Measurements from ENCODE around the gene PABPC1L.

Gene PABPC1L

GRCh38 chr20:44904377-44904776, 5.5 kb upstream of the PABPC1L start:
- no peak for TF ChIP-seq FOXP2 (optimal IDR thresholded peaks at IDR 0.05; ENCODE audit: borderline replicate concordance, extremely low read depth, extremely low read length, insufficient read depth)
- TF ChIP-seq POLR2AphosphoS5 (IDR thresholded peaks at IDR 0.05; ENCODE audit: low read depth, low read length), result no peak
- TF ChIP-seq REST (IDR thresholded peaks at IDR 0.05; ENCODE audit: insufficient read depth in 1 of 2, low read depth in 2 of 2, low read length in 2 of 2), result no peak
- TF ChIP-seq SIN3A (IDR thresholded peaks at IDR 0.05; ENCODE audit: borderline replicate concordance, insufficient read depth, low read length), result no peak
- TF ChIP-seq TAF1 (IDR thresholded peaks at IDR 0.05; ENCODE audit: borderline replicate concordance, insufficient read depth, low read length), result no peak

- TF ChIP-seq TAF1 (IDR thresholded peaks at IDR 0.05; ENCODE audit: borderline replicate concordance, insufficient read depth, low read length) (no peak), SIN3A (IDR thresholded peaks at IDR 0.05; ENCODE audit: borderline replicate concordance, insufficient read depth, low read length) (no peak), FOXP2 (optimal IDR thresholded peaks at IDR 0.05; ENCODE audit: borderline replicate concordance, extremely low read depth, extremely low read length, insufficient read depth) (no peak), REST (IDR thresholded peaks at IDR 0.05; ENCODE audit: insufficient read depth in 1 of 2, low read depth in 2 of 2, low read length in 2 of 2) (no peak), POLR2AphosphoS5 (IDR thresholded peaks at IDR 0.05; ENCODE audit: low read depth, low read length) (no peak)
Measured at GRCh38 chr20:44908987-44909871, 631 bp upstream of the PABPC1L start.

- no peak for TF ChIP-seq POLR2AphosphoS5 (IDR thresholded peaks at IDR 0.05; ENCODE audit: low read depth, low read length)
- TF ChIP-seq REST (IDR thresholded peaks at IDR 0.05; ENCODE audit: insufficient read depth in 1 of 2, low read depth in 2 of 2, low read length in 2 of 2), result no peak
- no peak for TF ChIP-seq TAF1 (IDR thresholded peaks at IDR 0.05; ENCODE audit: borderline replicate concordance, insufficient read depth, low read length)
- no peak for TF ChIP-seq FOXP2 (optimal IDR thresholded peaks at IDR 0.05; ENCODE audit: borderline replicate concordance, extremely low read depth, extremely low read length, insufficient read depth)
- TF ChIP-seq SIN3A (IDR thresholded peaks at IDR 0.05; ENCODE audit: borderline replicate concordance, insufficient read depth, low read length), result no peak
Measured at GRCh38 chr20:44910690-44911262, 916 bp downstream of the PABPC1L start.

GRCh38 chr20:44911264-44911921, 1.5 kb downstream of the PABPC1L start:
- TF ChIP-seq SIN3A (IDR thresholded peaks at IDR 0.05; ENCODE audit: borderline replicate concordance, insufficient read depth, low read length), result no peak
- TF ChIP-seq POLR2AphosphoS5 (IDR thresholded peaks at IDR 0.05; ENCODE audit: low read depth, low read length), result no peak
- TF ChIP-seq REST (IDR thresholded peaks at IDR 0.05; ENCODE audit: insufficient read depth in 1 of 2, low read depth in 2 of 2, low read length in 2 of 2), result no peak
- no peak for TF ChIP-seq FOXP2 (optimal IDR thresholded peaks at IDR 0.05; ENCODE audit: borderline replicate concordance, extremely low read depth, extremely low read length, insufficient read depth)
- TF ChIP-seq TAF1 (IDR thresholded peaks at IDR 0.05; ENCODE audit: borderline replicate concordance, insufficient read depth, low read length), result no peak

Measured in PFSK-1 (cell line).